ENCODE measurements around the gene EEFSEC.

The EEFSEC gene

DNA sequence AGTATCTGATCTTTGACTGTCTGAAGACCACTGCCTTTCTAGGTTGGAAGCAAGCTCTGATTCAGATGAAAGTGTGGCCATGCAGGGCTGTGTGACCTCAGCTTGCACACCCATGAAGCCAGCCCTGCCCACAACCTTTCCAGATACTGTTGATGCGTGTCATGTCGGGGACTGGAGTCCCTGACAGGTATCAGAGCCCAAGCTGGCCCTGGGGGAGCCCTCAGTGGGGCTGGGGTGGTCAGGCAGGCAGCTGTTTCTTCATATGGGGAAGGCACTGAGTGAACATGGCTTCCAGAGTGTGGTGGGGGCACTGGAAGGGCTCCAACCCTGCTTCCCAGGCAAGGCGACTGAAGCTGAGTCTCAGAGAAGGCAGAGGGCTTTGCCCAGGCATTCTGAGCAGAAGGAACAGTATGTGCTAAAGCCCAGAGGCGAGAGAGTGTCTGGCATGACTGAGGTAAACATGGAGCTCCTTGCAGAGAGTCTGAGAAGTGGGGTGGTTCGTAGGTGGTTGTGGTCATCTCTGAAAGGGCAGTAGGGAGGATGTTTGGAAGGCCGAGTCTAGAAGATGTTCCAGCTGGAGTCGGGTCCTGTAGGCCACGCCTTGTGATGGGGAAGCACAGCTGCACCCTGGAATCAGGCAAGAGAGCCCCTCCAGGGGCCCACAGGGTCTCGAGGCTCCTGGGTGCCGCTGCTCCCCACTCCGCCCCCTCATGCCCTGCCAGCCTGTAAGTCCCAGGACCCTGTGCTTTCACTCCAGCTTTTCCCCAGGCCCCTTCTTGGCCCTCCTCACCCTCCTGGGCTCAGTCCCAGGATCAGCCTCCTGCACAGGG lies 122.2 kb downstream of the EEFSEC start:
- DNase-seq, result no peak

- DNase-seq, result no peak
Observed at GRCh38 chr3:128276146-128276435, 122.8 kb downstream of the EEFSEC start.

GRCh38 chr3:128276577-128277183 lies 123.4 kb downstream of the EEFSEC start:
- DNase-seq, result no peak

GRCh38 chr3:128277378-128278069 lies 124.2 kb downstream of the EEFSEC start:
- no peak for DNase-seq

DNA sequence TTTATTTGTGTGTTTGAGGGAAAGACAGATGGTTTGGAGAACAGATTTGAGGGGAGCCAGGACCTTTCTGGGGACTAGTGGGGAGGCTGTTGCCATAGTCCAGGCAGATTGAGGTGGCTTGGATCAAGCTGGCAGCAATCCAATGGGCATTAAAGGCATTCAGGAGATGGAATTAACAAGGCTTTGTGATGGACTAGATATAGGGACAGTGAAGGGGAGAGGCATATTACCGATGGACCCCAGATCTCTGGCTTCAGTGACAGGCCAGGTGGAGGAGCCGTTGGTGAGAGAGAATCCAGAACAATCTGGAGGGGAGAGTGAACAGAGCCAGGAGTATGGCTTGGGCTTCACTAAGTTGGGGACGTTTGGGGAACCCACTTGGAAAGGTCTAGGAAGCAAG lies 124.8 kb downstream of the EEFSEC start:
- DNase-seq, result no peak

- no peak for DNase-seq
Observed at GRCh38 chr3:128278761-128279600, 125.7 kb downstream of the EEFSEC start.

DNA sequence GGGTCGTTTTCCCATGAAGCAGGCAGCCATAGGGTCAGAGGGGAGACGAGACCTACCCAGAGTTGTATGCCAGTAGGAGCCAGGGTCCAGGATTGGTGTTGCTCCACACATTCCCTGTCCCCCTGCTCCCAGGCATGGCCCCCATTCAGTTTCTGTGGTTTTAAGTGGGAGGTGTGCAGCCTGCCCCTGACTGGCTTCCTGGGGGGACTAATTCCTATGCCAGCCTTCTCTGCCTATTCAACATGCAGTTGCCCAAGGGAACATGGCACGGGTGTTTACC lies 126.3 kb downstream of the EEFSEC start:
- no peak for DNase-seq

DNA sequence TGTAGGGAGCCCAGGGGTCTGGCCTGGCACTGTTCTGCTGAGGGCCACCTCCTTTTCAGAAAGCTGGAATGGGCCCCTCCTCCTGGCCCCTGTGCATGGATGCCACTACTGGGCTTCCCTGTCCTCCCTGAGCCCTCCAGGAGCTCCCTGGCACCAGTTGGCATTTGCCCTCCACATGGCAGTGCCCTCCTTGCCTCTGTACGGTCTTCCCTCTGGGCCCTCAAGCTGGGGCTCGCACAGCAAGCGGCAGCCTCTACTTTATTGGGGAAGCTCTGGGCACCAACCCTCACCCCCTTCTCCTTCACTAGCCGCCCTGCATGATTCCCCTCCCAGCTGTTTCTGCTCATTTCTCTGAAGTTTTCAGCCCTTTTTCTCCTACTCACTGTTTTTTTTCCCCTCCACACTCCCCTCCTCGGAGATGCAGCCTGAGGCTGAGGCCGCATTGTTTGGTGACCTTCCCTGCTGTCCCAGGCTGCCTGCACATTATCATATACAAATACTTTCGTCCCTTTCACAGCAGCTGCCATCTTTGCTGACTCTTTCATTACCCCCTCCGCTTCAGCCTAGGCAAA lies 127.3 kb downstream of the EEFSEC start:
- DNase-seq, result peak; percentile 69

DNA sequence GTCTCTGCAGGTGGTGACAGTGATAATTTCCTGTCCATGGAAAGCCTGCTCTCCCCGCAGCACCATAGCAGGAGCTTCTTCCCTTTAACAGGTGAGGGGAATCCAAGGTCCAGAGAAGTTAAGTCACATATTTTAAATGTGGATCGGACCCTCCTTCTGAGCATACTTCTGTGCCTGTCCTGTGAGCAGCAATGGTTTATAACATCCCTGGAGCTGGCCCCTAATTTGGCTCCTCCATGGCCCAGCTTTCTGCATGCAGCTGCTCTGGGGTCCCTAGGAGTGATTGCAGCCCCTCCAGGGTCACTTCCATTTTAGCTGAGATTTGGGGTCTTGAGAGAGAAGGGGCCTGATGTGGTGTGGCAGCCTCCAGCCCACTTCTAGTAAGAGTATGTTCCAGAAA lies 127.8 kb downstream of the EEFSEC start:
- DNase-seq, result no peak

DNA sequence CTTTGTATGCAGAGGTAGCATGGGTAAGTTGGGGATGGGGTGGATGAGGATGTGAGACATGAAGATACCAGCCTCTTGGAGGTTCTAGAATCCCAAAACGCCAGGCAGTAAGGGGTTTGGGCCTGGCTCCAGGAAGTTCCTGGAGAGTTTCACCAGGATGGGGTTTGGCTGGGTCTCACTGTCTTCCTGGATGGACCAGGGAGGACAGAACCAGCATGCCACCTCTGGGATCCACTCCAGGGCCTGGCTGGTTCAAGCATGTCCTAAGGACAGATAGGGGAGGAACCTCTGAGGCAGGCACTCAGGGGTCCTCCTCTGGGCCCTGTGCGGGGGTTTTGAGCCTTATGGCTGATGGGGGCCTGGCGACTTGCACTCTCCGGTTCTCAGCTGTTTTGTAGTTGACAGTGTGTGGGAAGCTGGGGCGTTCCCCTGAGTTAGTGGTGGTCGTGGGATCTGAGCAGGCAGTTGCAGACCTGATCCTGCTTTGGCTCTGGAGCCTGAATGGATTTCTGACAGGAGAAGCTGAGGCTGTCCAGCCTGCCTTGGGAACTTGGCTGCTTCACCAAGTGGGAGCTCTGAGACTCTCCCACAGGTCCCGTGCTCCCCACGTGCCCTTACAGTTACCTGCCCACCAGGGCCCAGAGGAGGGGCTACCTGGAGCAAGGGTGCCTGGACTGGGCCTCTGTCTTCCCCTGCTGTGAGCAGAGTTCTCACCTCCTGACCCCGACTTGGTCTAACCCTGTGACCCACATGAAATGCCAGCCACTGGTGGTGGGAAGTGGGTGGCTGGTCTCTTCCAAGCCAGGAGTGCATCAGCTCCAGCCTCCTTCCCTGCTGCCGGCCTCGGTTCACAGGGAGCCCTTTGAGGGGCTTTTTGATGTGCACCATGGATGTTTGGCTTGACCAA lies 128.4 kb downstream of the EEFSEC start:
- no peak for DNase-seq

- no peak for DNase-seq
Observed at GRCh38 chr3:128282380-128283196, 129.3 kb downstream of the EEFSEC start.

- DNase-seq, result no peak
Observed at GRCh38 chr3:128283421-128283820, 130.1 kb downstream of the EEFSEC start.

DNA sequence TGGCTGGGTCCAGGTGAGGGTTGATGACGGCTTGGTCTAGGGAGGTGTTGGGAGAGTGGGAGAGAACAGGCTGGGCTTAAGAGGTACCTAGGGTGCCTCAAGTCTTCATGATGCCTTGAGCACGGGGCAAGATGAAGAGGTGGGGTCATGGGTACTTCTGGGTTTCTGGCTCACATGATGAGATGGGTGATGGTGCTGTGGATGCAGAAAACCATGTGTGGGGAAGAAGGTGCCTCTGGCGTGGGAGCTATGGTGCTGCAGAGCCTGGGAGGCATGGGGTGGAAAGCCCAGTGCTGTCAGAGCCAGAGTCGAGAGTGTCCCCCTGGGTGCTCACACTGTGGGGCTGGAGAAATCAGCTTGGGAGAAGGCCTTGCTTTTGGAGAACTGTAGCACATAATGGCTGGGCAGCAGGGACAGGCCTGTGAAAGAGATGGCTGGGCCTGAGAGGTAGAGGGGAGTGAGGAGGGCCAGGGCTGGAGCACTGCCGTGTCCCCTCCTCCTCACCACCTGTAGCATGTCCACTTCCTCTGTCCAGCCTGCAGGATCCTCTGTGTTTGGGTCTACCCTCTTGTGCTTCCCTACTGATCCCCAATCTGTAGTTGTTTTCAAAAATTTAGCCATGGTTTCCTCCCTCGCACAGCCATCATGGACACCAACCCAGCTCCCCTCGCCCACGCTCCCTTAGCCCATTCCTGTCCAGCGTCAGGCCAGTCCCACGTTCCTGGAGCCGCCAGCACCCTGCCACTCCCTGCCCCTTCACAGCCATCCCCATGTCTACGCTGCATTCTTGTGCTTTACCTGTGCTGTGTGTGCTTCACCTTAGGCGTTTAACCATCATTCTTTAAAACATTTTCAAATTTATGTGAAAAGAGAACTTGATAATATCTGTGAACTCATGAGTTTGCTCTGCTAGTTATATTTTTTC lies 132.0 kb downstream of the EEFSEC start:
- DNase-seq, result no peak

- no peak for DNase-seq
Observed at GRCh38 chr3:128285967-128286321, 132.7 kb downstream of the EEFSEC start.

GRCh38 chr3:128286691-128287090 lies 133.4 kb downstream of the EEFSEC start:
- no peak for DNase-seq

DNA sequence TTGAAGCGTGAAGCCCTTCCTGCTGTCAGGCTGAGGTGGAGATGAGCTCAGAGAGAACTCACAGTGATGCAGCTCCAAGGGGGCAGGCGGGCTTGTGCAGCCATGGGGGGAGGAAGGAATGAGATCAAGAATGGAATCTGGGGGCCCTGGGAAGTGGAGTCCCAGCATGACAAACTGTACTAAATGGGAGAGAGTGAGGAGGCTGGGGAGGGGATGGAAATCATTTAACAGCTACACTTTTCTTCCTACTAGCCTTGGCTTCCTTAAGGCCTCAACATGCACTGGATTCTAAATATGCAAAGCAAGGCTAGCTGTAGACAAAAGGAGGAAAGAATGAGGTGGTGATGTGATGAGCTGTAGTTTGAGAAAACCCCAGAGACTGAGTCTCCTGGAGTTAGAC lies 133.9 kb downstream of the EEFSEC start:
- no peak for DNase-seq

GRCh38 chr3:128289534-128289933 lies 136.3 kb downstream of the EEFSEC start:
- no peak for DNase-seq

DNA sequence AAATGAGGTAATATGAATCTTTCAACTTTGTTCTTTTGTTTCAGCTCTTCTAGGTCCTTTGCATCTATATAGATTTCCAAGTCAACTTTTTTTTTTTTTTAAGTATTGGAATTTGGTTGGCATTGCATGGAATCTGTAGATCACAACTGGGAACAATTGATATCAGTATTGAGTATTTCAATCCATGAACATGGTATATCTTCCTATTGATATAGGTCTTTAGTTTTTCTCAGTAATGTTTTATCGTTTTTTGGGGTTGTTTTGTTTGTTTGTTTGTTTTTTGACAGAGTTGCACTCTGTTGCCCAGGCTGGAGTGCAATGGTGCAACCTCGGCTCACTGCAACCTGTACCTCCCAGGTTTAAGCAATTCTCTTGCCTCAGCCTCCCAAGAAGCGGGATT lies 137.2 kb downstream of the EEFSEC start:
- DNase-seq, result no peak

DNA sequence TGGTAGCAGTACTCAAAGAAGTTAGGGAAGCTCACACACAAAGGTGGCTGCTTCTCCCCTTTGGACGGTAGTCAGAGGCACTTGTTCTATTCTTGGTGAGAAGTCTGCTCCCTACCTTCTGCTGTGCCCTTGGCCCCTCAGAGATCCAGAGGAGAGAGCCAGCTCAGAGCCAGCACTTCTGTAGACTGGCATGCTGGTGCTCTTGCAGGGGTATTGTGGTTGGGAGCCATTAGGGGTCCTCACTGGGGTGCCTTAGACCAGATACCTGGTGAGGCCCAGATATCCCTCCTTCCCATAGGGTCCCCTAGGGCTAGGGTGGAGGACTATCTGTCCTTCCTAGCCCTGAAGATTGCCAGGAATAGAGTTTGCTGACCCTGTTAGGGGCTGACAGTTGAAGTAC lies 140.6 kb downstream of the EEFSEC start:
- DNase-seq, result no peak

GRCh38 chr3:128294999-128295468 lies 141.8 kb downstream of the EEFSEC start:
- no peak for DNase-seq

Measured in NCI-H774 (cell line).